ENCODE results near the gene VWA1. TPM values are rescaled to one million over a fixed set of nuclear protein-coding genes. Genes with fewer than 3 reads are reported as not detected.

VWA1 gene
- total and polyA plus RNA-seq, 10 of the 15 experiments (the other 5 are each of a cell fraction or from before 2014, with no cell fraction given) = 0.02 to 1.7 (median 0.32) TPM; not detected in 2

GRCh38 chr1:1432274-1432950, 3.1 kb upstream of the VWA1 start (continued):
- no peak for TF ChIP-seq E2F8 (IDR thresholded peaks at IDR 0.05; ENCODE audit: low read depth, partially characterized antibody)
- TF ChIP-seq NFYA (IDR thresholded peaks at IDR 0.05; ENCODE audit: borderline replicate concordance, low read depth, low read length) = no peak
- no peak for TF ChIP-seq USF1 (IDR thresholded peaks at IDR 0.05; ENCODE audit: borderline replicate concordance, extremely low read length, insufficient read depth, low read depth, low read length)
- no peak for TF ChIP-seq TAF1 (IDR thresholded peaks at IDR 0.05; ENCODE audit: borderline replicate concordance, low read depth, low read length)
- TF ChIP-seq ZNF622 (IDR thresholded peaks at IDR 0.05) = no peak
- TF ChIP-seq TBL1XR1 (IDR thresholded peaks at IDR 0.05; ENCODE audit: low read depth, low read length) = no peak
